ENCODE data around the gene ARID5B. TPM values are rescaled to one million over a fixed set of nuclear protein-coding genes. Genes with fewer than 3 reads are reported as not detected.

The ARID5B gene
- total RNA-seq, 1 experiment from 2014 or later: 0.04 TPM

GRCh38 chr10:61937631-61938351 is 36.3 kb downstream of the ARID5B start:
- TF ChIP-seq CTCF (conservative IDR thresholded peaks at IDR 0.05): no peak
- H3K14ac ChIP-seq (ENCODE audit: insufficient read depth, low read length): no peak overlapping the region
- no peak overlapping the region for H4K5ac ChIP-seq (ENCODE audit: insufficient read length, low read depth, low read length)
- H2BK120ac ChIP-seq (ENCODE audit: low read depth, low read length, poor library complexity, severe bottlenecking): no peak overlapping the region
- Mint-ChIP-seq H3K4me1 (peaks cover 3 to 7% of the 10 kb centered on the region in 2 experiments; a peak in 2 of 4 replicates), H3K36me3 (ENCODE audit: insufficient read depth in 1 of 3, low read depth in 3 of 3) (no peaks in the 10 kb centered on the region; a peak in 1 of 7 replicates), H3K27me3 (ENCODE audit: low read depth) (no peaks in the 10 kb centered on the region), H3K9me3 (peaks cover 0 to 5% of the 10 kb centered on the region in 2 experiments; a peak in 1 of 5 replicates), H3K27ac (no peak overlapping the region), H3K4me3 (no peak overlapping the region)
- H3K9ac ChIP-seq (ENCODE audit: extremely low read depth, insufficient read length, low read length): no peak overlapping the region
- H2BK12ac ChIP-seq (ENCODE audit: insufficient read length, low read depth, low read length): no peak overlapping the region
- no peak overlapping the region for H4K91ac ChIP-seq (ENCODE audit: insufficient read length, low read depth, low read length)
- no peak overlapping the region for H3K27ac ChIP-seq (ENCODE audit: insufficient read length, low read depth, low read length)
- no peaks in the 10 kb centered on the region for H3K79me1 ChIP-seq (ENCODE audit: insufficient read depth, low read depth, low read length, poor library complexity, severe bottlenecking)
- no peak overlapping the region for H3K56ac ChIP-seq (ENCODE audit: insufficient read length, low read depth, low read length)
- H2AFZ ChIP-seq (ENCODE audit: low read length): no peak overlapping the region
- H3K4ac ChIP-seq (ENCODE audit: low read depth, low read length): no peak overlapping the region
- no peak overlapping the region for H2BK15ac ChIP-seq (ENCODE audit: low read depth, low read length)
- no peaks in the 10 kb centered on the region for H3K9me3 ChIP-seq (ENCODE audit: control insufficient read depth, low read depth, low read length)
- no peaks in the 10 kb centered on the region for H3K79me2 ChIP-seq (ENCODE audit: insufficient read depth, low read length)
- no peak overlapping the region for H4K8ac ChIP-seq (replicated peaks; ENCODE audit: insufficient read length, low read depth, low read length)
- H3K4me1 ChIP-seq (ENCODE audit: insufficient read depth, low read length): no peaks in the 10 kb centered on the region
- H2AK5ac ChIP-seq (ENCODE audit: insufficient read length, low read length): no peak overlapping the region
- no peak for DNase-seq
- H3K23ac ChIP-seq (ENCODE audit: insufficient read length, low read depth, low read length): no peak overlapping the region
- H3K23me2 ChIP-seq (ENCODE audit: insufficient read length, low read depth, low read length, poor library complexity, severe bottlenecking): no peaks in the 10 kb centered on the region
- no peak overlapping the region for H3T11ph ChIP-seq (ENCODE audit: low read length)
- H3K4me2 ChIP-seq (ENCODE audit: insufficient read depth, insufficient read length, low read length): no peak overlapping the region
- WGBS (ENCODE audit: extremely low coverage, insufficient read length, low lambda C conversion rate): no CpG with 5 or more reads among the region's 1 CpG
- no peaks in the 10 kb centered on the region for H4K20me1 ChIP-seq (ENCODE audit: control insufficient read depth, insufficient read depth, insufficient read length)
- H2BK5ac ChIP-seq (ENCODE audit: insufficient read length, low read length): no peak overlapping the region
- no peaks in the 10 kb centered on the region for H3K27me3 ChIP-seq (ENCODE audit: insufficient read depth, low read length)
- no peak overlapping the region for H2BK20ac ChIP-seq (ENCODE audit: low read depth, low read length, poor library complexity, severe bottlenecking)
- no peak overlapping the region for H3K18ac ChIP-seq (ENCODE audit: insufficient read length, low read depth, low read length)
